ENCODE measurements around the gene ADRA2B. TPM values are rescaled to one million over a fixed set of nuclear protein-coding genes. Genes with fewer than 3 reads are reported as not detected.
A peak's percentile ranks its signal among the peaks of the same experiment; 100 is the strongest.

The ADRA2B gene
- total RNA-seq, 1 experiment from 2014 or later = 2.7 TPM

GRCh38 chr2:96073170-96073775 lies 43.1 kb downstream of the ADRA2B start:
- H3K36me3 Mint-ChIP-seq (ENCODE audit: insufficient read depth in 1 of 3, low read depth in 3 of 3) = no peaks in the 10 kb centered on the region; a peak in 1 of 7 replicates
- no peak overlapping the region for H3K14ac ChIP-seq (ENCODE audit: insufficient read depth, low read length)

More at GRCh38 chr2:96073170-96073775, 43.1 kb downstream of the ADRA2B start:
- Histone ChIP-seq H3K79me2 (ENCODE audit: insufficient read depth, low read length) (no peaks in the 10 kb centered on the region), H2BK12ac (ENCODE audit: insufficient read length, low read depth, low read length) (no peak overlapping the region), H3K27ac (ENCODE audit: insufficient read length, low read depth, low read length) (no peak overlapping the region), H3K23ac (ENCODE audit: insufficient read length, low read depth, low read length) (no peak overlapping the region), H3K23me2 (ENCODE audit: insufficient read length, low read depth, low read length, poor library complexity, severe bottlenecking) (no peaks in the 10 kb centered on the region), H2AK5ac (ENCODE audit: insufficient read length, low read length) (no peak overlapping the region), H2BK15ac (ENCODE audit: low read depth, low read length) (no peak overlapping the region), H4K20me1 (ENCODE audit: control insufficient read depth, insufficient read depth, insufficient read length) (no peaks in the 10 kb centered on the region), H3K27me3 (ENCODE audit: insufficient read depth, low read length) (no peaks in the 10 kb centered on the region), H3K56ac (ENCODE audit: insufficient read length, low read depth, low read length) (no peak overlapping the region), H4K5ac (ENCODE audit: insufficient read length, low read depth, low read length) (no peak overlapping the region), H3K4ac (ENCODE audit: low read depth, low read length) (no peak overlapping the region), H3K4me1 (ENCODE audit: insufficient read depth, low read length) (no peaks in the 10 kb centered on the region), H3K18ac (ENCODE audit: insufficient read length, low read depth, low read length) (no peak overlapping the region), H3K4me2 (ENCODE audit: insufficient read depth, insufficient read length, low read length) (no peak overlapping the region), H4K91ac (ENCODE audit: insufficient read length, low read depth, low read length) (no peak overlapping the region), H4K8ac (replicated peaks; ENCODE audit: insufficient read length, low read depth, low read length) (no peak overlapping the region), H3K9me3 (ENCODE audit: control insufficient read depth, low read depth, low read length) (no peaks in the 10 kb centered on the region), H2BK5ac (ENCODE audit: insufficient read length, low read length) (no peak overlapping the region), H3T11ph (ENCODE audit: low read length) (no peak overlapping the region), H2BK120ac (ENCODE audit: low read depth, low read length, poor library complexity, severe bottlenecking) (no peak overlapping the region), H3K9ac (ENCODE audit: extremely low read depth, insufficient read length, low read length) (no peak overlapping the region), H2AFZ (ENCODE audit: low read length) (no peak overlapping the region), H3K79me1 (ENCODE audit: insufficient read depth, low read depth, low read length, poor library complexity, severe bottlenecking) (no peaks in the 10 kb centered on the region), H2BK20ac (ENCODE audit: low read depth, low read length, poor library complexity, severe bottlenecking) (no peak overlapping the region)
- no peak for DNase-seq
- Mint-ChIP-seq H3K4me3 (no peak overlapping the region), H3K9me3 (no peaks in the 10 kb centered on the region; a peak in 2 of 5 replicates), H3K4me1 (peaks cover 0 to 2% of the 10 kb centered on the region in 2 experiments; a peak in 1 of 4 replicates), H3K27ac (peak overlapping the region in 1 of 3 experiments; percentile 84; a peak in 2 of 7 replicates), H3K27me3 (ENCODE audit: low read depth) (no peaks in the 10 kb centered on the region; the same call in none of the 2 replicates)
- WGBS (ENCODE audit: extremely low coverage, insufficient read length, low lambda C conversion rate) = no CpG with 5 or more reads among the region's 7 CpGs
- no peak for TF ChIP-seq CTCF (conservative IDR thresholded peaks at IDR 0.05)

Measured in H9 (cell line).